Measurements from ENCODE around the gene RNU4-1.

DNA sequence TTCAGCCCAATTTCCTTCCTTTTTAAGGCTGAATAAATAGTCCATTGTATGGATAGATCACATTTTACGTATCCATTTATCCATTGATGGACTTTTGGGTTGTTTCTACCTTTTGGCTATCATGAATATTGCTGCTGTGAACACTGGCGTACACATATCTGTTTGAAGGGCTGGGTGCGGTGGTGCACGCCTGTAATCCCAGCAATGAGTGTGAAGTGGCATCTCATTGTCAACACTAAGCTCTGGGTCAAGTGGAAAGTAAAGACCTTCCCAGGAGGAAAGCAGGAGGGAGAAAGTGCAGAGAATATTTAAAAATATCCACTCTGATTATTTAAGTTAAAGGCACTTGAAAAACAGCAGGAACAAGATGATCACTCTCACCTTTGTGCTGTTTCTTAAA, 46.2 kb upstream of the RNU4-1 start:
- TF ChIP-seq EZH2phosphoT487 (IDR thresholded peaks at IDR 0.05; ENCODE audit: borderline replicate concordance, low read length) (no peak), EZH2 (IDR thresholded peaks at IDR 0.05; ENCODE audit: low read length, unreplicated experiment) (no peak)
- TF ChIP-seq, protein P1, sequence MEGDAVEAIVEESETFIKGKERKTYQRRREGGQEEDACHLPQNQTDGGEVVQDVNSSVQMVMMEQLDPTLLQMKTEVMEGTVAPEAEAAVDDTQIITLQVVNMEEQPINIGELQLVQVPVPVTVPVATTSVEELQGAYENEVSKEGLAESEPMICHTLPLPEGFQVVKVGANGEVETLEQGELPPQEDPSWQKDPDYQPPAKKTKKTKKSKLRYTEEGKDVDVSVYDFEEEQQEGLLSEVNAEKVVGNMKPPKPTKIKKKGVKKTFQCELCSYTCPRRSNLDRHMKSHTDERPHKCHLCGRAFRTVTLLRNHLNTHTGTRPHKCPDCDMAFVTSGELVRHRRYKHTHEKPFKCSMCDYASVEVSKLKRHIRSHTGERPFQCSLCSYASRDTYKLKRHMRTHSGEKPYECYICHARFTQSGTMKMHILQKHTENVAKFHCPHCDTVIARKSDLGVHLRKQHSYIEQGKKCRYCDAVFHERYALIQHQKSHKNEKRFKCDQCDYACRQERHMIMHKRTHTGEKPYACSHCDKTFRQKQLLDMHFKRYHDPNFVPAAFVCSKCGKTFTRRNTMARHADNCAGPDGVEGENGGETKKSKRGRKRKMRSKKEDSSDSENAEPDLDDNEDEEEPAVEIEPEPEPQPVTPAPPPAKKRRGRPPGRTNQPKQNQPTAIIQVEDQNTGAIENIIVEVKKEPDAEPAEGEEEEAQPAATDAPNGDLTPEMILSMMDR (conservative IDR thresholded peaks at IDR 0.05; ENCODE audit: low read depth, low read length): no peak

Measured in PC-3 (cell line).